Measurements from ENCODE around the gene ARRB1.
"Not testable (repeated sequence)": the region's sequence is repeated elsewhere in the genome, so short reads cannot be mapped to it uniquely, and the experiment has no call there.

Gene ARRB1

DNA sequence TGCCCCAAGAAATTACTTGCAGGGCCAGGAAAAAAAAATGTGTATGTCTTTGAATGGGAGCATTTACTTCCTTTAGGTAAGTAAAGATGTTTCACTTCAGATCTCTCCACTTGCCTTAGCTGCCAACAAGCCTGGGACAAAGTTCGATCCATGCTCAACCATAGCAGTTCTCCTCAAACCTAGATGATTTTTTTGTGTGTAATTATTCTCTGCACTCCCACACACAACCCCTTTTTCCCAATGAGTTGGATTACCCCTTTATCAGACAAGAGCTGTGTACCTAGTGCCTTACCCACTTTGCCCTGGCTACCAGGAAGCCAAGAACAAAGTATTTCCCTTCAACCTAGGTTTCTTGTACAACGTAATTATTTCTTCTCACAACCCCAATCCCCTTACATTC is 75.3 kb downstream of the ARRB1 start:
- DNase-seq (ENCODE audit: low read depth) = no peak
- TF ChIP-seq, protein P1, sequence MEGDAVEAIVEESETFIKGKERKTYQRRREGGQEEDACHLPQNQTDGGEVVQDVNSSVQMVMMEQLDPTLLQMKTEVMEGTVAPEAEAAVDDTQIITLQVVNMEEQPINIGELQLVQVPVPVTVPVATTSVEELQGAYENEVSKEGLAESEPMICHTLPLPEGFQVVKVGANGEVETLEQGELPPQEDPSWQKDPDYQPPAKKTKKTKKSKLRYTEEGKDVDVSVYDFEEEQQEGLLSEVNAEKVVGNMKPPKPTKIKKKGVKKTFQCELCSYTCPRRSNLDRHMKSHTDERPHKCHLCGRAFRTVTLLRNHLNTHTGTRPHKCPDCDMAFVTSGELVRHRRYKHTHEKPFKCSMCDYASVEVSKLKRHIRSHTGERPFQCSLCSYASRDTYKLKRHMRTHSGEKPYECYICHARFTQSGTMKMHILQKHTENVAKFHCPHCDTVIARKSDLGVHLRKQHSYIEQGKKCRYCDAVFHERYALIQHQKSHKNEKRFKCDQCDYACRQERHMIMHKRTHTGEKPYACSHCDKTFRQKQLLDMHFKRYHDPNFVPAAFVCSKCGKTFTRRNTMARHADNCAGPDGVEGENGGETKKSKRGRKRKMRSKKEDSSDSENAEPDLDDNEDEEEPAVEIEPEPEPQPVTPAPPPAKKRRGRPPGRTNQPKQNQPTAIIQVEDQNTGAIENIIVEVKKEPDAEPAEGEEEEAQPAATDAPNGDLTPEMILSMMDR (conservative IDR thresholded peaks at IDR 0.05; ENCODE audit: control insufficient read depth, insufficient read depth, low read depth, low read length) = no peak
- H3K4me3 ChIP-seq (ENCODE audit: control insufficient read depth, low read depth, low read length) = no peak overlapping the region

DNA sequence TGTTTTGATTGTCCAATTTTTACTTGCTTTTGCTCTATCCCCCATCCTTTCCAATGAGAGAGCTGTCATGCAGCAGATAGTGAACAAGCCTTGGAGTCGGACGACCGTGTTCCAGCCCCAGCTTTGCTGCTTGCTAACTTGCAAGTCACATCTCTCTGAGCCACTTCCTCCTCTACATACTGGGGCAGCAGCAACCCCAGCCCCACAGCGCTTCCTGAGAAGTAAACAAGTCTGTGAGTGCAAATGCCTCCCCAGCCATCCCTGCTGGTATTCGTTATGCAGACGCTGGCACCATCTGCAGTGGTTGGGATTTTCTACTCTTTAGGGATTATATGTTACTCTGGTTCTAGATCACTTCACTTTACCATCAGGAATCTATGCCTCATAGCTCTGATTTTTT is 75.9 kb downstream of the ARRB1 start:
- TF ChIP-seq, protein P1 (conservative IDR thresholded peaks at IDR 0.05; ENCODE audit: control insufficient read depth, insufficient read depth, low read depth, low read length) = no peak
- H3K4me3 ChIP-seq (ENCODE audit: control insufficient read depth, low read depth, low read length) = no peak overlapping the region
- DNase-seq (ENCODE audit: low read depth) = no peak

DNA sequence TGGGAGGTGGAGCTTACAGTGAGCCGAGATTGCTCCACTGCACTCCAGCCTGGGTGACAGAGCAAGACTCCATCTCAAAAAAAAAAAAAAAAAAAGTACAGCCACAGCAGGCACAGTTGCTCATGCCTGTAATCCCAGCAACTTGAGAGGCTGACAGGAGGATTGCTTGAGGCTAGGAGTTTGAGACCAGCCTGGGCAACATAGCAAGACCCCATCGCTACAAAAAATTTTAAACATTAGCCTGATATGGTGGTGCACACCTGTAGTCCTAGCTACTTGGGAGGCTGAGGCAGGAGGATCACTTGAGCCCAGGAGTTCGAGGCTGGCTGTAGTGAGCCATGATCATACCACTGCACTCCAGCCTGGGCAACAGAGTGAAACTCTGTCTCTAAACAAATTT is 76.7 kb downstream of the ARRB1 start:
- H3K4me3 ChIP-seq (ENCODE audit: control insufficient read depth, low read depth, low read length); DNase-seq (ENCODE audit: low read depth): not testable (repeated sequence)

DNA sequence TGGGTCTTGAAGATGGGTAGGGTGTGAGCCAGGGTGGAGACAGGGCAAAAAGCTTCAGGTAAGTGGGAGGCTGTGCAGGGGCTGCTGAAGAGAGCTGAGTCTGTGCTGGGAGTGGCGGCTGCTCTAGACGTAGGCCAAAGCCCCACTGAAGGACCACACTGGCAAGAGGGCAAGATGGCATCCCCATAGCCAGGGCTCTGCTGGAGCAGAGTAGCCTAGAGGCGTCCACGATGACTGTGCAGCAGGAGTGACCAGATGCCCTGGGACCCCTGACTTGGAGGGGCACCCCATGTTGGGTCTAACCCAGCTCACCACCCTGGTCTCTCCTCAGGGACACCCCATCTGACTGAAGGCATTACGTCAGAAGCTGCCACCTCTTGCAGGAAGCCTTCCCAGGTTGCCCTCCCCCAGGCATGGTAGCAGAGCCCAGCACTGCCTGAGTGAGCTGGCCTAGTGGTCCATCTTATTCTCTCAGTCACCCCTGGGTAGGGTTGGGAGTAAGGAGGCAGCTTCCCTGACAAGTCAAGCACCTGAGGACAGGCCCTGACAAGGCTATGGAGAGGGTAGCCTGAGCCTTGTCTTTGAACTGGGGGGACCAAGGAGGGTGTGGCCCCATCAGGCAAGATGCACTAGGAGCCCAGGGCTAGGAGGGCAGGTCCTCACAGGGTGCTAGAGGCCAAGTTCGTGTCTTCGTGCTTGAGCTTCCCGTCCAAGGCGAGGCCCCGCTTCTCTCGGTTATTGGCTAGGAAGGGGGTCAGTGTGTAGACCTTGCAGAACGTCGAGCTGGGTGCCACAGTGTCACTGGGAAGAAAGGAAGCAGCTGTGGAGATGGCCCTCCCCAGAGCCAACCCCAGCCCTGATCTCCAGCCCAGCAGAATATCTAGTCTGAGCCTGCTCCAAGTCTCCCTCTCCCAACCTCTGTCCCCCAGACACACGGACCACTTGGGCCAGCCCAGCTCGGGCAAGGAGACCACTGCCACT is 77.8 kb downstream of the ARRB1 start:
- no peak overlapping the region for H3K4me3 ChIP-seq (ENCODE audit: control insufficient read depth, low read depth, low read length)
- TF ChIP-seq, protein P1 (conservative IDR thresholded peaks at IDR 0.05; ENCODE audit: control insufficient read depth, insufficient read depth, low read depth, low read length) = no peak
- DNase-seq (ENCODE audit: low read depth) = no peak

DNA sequence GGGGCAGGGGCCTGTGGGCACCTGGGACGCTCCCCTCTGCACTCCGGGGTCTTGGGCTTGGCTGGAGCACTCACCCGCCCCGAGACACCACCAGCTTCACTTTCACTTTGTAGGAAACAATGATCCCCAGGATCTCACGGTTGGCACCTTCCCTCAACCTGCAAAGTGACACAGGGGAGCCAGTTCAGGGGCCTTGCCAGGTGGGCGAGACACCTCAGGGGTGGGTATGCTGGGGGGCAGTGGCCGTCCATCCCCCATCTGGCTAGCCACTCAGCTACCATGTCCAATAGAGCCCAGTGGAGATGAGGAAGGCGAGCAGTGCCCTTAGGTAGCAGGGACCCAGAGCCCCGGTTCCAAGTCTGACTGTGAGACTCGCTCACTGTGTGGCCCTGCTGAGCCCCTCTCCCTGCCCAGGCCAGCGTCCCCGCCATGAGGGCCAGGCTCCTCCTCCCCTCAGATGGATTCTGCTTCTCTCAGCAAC is 78.6 kb downstream of the ARRB1 start:
- TF ChIP-seq, protein P1 (conservative IDR thresholded peaks at IDR 0.05; ENCODE audit: control insufficient read depth, insufficient read depth, low read depth, low read length) = no peak

DNA sequence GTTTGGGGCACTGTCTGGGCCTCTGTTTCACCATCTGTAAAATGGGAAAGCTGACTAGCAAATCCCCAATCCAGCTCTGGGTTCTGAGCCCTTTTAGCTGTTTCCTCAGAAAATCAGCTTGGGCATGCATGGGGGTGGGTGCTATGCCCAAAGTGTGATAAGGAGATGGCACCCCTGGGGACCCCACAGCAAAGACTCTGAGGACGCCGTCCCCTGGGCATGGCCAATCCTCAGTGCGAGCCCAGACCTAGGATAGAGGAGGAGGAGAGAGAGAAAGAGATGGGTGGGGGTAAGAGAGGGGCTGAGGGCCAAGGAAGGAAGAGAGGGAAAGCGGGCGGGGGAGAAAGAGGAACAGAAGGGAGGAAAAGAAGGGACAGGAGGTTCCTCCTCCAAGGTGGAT is 79.1 kb downstream of the ARRB1 start:
- TF ChIP-seq, protein P1 (conservative IDR thresholded peaks at IDR 0.05; ENCODE audit: control insufficient read depth, insufficient read depth, low read depth, low read length) = no peak
- DNase-seq (ENCODE audit: low read depth) = no peak
- no peak overlapping the region for H3K4me3 ChIP-seq (ENCODE audit: control insufficient read depth, low read depth, low read length)

More for the DNA sequence above, 78.6 kb downstream of the ARRB1 start:
- no peak for DNase-seq (ENCODE audit: low read depth)
- H3K4me3 ChIP-seq (ENCODE audit: control insufficient read depth, low read depth, low read length) = no peak overlapping the region

DNA sequence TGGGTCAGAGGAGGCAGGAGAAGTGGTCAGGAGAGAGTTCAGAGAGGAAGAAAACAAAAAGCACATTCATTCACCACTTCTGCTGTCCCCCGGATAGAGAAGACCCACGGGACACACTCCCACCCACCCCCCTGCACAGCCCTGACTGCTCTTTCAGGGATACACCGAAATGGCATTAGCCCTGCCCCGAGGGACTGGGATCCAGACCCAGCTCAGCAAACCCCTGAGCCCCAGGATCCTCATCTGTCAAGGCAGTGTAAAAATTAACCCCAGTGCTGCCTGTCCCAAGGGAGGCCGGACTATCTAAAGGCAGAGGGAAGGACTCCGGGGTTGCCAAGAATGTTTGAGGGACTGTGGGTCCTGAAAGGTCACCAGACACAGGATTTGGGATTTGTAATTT is 79.7 kb downstream of the ARRB1 start:
- TF ChIP-seq, protein P1 (conservative IDR thresholded peaks at IDR 0.05; ENCODE audit: control insufficient read depth, insufficient read depth, low read depth, low read length) = no peak
- DNase-seq (ENCODE audit: low read depth) = no peak
- no peak overlapping the region for H3K4me3 ChIP-seq (ENCODE audit: control insufficient read depth, low read depth, low read length)

Data from fibroblast of mammary gland (primary cell).